OCI-LY7 (cell line): ENCODE results near the gene BPIFB2. TPM values are rescaled to one million over a fixed set of nuclear protein-coding genes. Genes with fewer than 3 reads are reported as not detected.

Experiments used
- Bru-seq: library from RNA; stranded (reverse); fragments of 400-500 nt; gene quantifications from one replicate; lab custom pipeline; 2021; lab: Mats Ljungman, UMichigan
- BruChase-seq, 2 experiments: library from RNA; stranded (reverse); fragments of 400-500 nt; gene quantifications; one replicate each; lab custom pipeline; 2021; lab: Mats Ljungman, UMichigan
- BruUV-seq: library from RNA; stranded (reverse); fragments of 400-500 nt; replicated peaks from 2 replicates; lab custom pipeline; 2021; lab: Mats Ljungman, UMichigan
- CTCF ChIA-PET: fragments of 300-600 bp; sonication (Branson Sonifier 250); formaldehyde crosslinking; loops from one replicate; lab custom pipeline; 2022; ENCODE audit warnings: antibody characterized with exemption; ENCODE audit not compliant: unreplicated experiment; lab: Charles Lee
- POLR2A ChIA-PET: fragments of 300-600 bp; sonication (Branson Sonifier 250); formaldehyde crosslinking; loops from one replicate; lab custom pipeline; 2022; ENCODE audit warnings: antibody characterized with exemption; lab: Charles Lee
- DNase-seq: peaks from one replicate; pipeline ENCODE4 v3.0.0-alpha.2; 2015; ENCODE audit warnings: low spot score
- H2AFZ ChIP-seq: fragments of 200-600 bp; sonication (generic), shearing (Covaris generic); 2 replicates; pipeline ENCODE4 v1.6.1; 2014; ENCODE audit warnings: mild to moderate bottlenecking, antibody characterized with exemption, low read length, moderate library complexity
- H3K27ac ChIP-seq: fragments of 200-600 bp; sonication (generic); 2 replicates; pipeline ENCODE4 v1.5.1; 2014; ENCODE audit warnings: mixed run types, low read depth, mild to moderate bottlenecking, moderate library complexity, low read length, inconsistent platforms; ENCODE audit not compliant: poor library complexity, severe bottlenecking
- H3K36me3 ChIP-seq: fragments of 200-600 bp; sonication (generic); 2 replicates; pipeline ENCODE4 v1.6.1; 2014; ENCODE audit warnings: mild to moderate bottlenecking, antibody characterized with exemption, low read length, moderate library complexity, mixed read lengths; ENCODE audit not compliant: insufficient read depth
- H3K4me1 ChIP-seq: fragments of 200-600 bp; sonication (generic); 2 replicates; pipeline ENCODE4 v1.5.1; 2014; ENCODE audit warnings: mild to moderate bottlenecking, low read length; ENCODE audit not compliant: insufficient read depth, poor library complexity, severe bottlenecking
- H3K4me2 ChIP-seq: fragments of 200-600 bp; sonication (generic); 2 replicates; pipeline ENCODE4 v1.6.1; 2014; ENCODE audit warnings: mild to moderate bottlenecking, low read length
- H3K4me3 ChIP-seq: fragments of 200-600 bp; sonication (generic); 2 replicates; pipeline ENCODE4 v1.5.1; 2014; ENCODE audit warnings: mild to moderate bottlenecking, low read depth, low read length; ENCODE audit not compliant: poor library complexity, severe bottlenecking
- H3K79me2 ChIP-seq: fragments of 200-600 bp; sonication (generic); 2 replicates; pipeline ENCODE4 v1.6.1; 2016; ENCODE audit warnings: low read depth, mild to moderate bottlenecking, low read length, moderate library complexity, mixed read lengths; ENCODE audit not compliant: insufficient read depth
- H3K9me2 ChIP-seq: fragments of 200-600 bp; sonication (generic); 2 replicates; pipeline ENCODE4 v1.6.1; 2016; ENCODE audit warnings: mild to moderate bottlenecking, low read length, mixed read lengths; ENCODE audit not compliant: insufficient read depth
- H3K9me3 ChIP-seq: fragments of 200-600 bp; sonication (generic); 2 replicates; pipeline ENCODE4 v1.6.1; 2014; ENCODE audit warnings: mild to moderate bottlenecking, mixed run types, low read length, mixed read lengths
- H4K20me1 ChIP-seq: fragments of 200-600 bp; sonication (generic); 2 replicates; pipeline ENCODE4 v1.6.1; 2014; ENCODE audit warnings: mild to moderate bottlenecking, antibody characterized with exemption, low read length, moderate library complexity, mixed read lengths; ENCODE audit not compliant: insufficient read depth
- EZH2phosphoT487 ChIP-seq: fragments of 200-600 bp; sonication (generic); IDR thresholded peaks from 2 replicates; pipeline ENCODE4 v1.6.1; 2018; ENCODE audit warnings: low read depth, borderline replicate concordance, mild to moderate bottlenecking, mixed run types, antibody characterized with exemption, low read length, moderate library complexity, mixed read lengths
- intact Hi-C: fragments of 100-400 bp; cut with micrococcal nuclease; formaldehyde crosslinking; loops from one replicate; pipeline ENCODE4 v1.10.0; 2022; ENCODE audit not compliant: unreplicated experiment
- long read RNA-seq: library from polyadenylated mRNA; stranded (forward); transcript quantifications from one replicate; pipeline ENCODE4 v2.0.0, GENCODE V29; 2022
- total RNA-seq, 2 experiments: library from RNA; depleted of rRNA in 1 of 2; stranded (reverse); fragments of >200 nt in 1 of 2; shearing (Covaris generic) in 1 of 2; gene quantifications; 2 replicates each; pipeline ENCODE4 v1.2.3, GENCODE V29; 2014 to 2022
- TF ChIP-seq, protein P1 (sequence below): fragments of 200-600 bp; sonication (generic); conservative IDR thresholded peaks from 2 replicates; pipeline ENCODE4 v1.5.1; 2014; ENCODE audit warnings: mild to moderate bottlenecking, antibody characterized with exemption, low read length, moderate library complexity, mixed read lengths

The BPIFB2 gene, protein sequence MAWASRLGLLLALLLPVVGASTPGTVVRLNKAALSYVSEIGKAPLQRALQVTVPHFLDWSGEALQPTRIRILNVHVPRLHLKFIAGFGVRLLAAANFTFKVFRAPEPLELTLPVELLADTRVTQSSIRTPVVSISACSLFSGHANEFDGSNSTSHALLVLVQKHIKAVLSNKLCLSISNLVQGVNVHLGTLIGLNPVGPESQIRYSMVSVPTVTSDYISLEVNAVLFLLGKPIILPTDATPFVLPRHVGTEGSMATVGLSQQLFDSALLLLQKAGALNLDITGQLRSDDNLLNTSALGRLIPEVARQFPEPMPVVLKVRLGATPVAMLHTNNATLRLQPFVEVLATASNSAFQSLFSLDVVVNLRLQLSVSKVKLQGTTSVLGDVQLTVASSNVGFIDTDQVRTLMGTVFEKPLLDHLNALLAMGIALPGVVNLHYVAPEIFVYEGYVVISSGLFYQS
- total RNA-seq (2014; rRNA removed; shearing (Covaris generic)) (not detected in 2 replicates), total RNA-seq (2022) (not detected in 2 replicates), Bru-seq, nascent RNA (percentile 7 among the genes with signal in this experiment), BruChase-seq, experiment 1, labeled RNA remaining after a 6-hour chase (not detected), BruChase-seq, experiment 2, labeled RNA remaining after a 2-hour chase (not detected)
- long read RNA-seq = 0 reads

DNA sequence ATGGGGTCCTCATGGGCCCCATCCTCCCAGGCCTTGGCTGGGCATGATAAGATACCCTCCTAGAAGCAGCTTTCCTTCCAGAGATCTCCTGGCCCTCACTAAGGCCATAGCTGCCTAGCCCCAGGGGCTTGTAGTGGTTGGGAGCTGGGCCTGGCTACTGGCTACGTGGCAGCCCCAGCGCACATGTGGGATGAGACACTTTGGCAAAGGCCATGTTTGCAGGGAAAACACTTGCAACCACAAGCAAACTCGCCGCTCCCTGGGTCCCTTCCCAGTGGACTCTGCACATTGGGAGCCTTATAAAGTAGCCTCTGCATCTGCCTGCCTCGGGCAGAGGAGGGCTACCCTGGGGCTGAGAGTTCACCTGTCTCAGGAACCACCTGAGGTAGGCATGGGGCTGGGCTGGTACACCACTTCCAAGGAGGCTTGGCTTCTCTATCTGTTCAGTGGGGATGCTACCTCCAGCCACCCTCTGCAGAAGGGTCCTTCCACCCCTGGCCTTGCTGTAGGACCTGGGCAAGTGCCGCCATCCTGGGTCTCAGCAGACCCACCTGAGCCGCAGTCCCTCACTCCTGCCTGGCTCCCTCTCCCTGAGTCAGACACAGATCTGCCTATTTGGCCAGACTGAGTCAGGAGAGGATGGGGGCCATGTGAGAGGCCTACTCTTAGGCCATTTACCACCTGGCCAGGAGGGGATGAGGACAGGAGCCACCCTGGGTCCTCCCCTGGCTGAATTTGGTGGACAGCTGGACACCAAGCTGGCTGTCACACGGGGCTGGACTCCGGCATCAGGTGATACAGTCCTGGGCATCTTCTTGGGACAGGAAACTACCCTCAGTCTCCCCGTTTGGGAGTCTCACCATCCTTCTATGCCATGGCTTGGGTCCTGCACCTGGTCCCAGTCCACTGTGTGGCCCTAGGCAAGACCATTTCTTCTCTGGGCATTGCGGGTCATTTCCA lies at the start of gene BPIFB2:
Gene BPIFB2, plus strand, starts transcription at position 329 of the 960 bp plus-strand sequence. CDS start 871 bp downstream, outside the sequence.
- H3K9me3 ChIP-seq = peaks cover 8% of the 10 kb centered on the region; the same call in 1 of the 2 replicates
- no peak within 1 kb of the TSS for H3K27ac ChIP-seq
- H3K36me3 ChIP-seq = no peaks in the 10 kb centered on the region
- no peak within 1 kb of the TSS for H3K4me3 ChIP-seq
- ChIA-PET POLR2A (no interaction called here), CTCF (no interaction called here)
- H3K4me2 ChIP-seq = no peak within 1 kb of the TSS
- TF ChIP-seq, protein P1, sequence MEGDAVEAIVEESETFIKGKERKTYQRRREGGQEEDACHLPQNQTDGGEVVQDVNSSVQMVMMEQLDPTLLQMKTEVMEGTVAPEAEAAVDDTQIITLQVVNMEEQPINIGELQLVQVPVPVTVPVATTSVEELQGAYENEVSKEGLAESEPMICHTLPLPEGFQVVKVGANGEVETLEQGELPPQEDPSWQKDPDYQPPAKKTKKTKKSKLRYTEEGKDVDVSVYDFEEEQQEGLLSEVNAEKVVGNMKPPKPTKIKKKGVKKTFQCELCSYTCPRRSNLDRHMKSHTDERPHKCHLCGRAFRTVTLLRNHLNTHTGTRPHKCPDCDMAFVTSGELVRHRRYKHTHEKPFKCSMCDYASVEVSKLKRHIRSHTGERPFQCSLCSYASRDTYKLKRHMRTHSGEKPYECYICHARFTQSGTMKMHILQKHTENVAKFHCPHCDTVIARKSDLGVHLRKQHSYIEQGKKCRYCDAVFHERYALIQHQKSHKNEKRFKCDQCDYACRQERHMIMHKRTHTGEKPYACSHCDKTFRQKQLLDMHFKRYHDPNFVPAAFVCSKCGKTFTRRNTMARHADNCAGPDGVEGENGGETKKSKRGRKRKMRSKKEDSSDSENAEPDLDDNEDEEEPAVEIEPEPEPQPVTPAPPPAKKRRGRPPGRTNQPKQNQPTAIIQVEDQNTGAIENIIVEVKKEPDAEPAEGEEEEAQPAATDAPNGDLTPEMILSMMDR = no peak
- TF ChIP-seq EZH2phosphoT487 = no peak
- intact Hi-C loops = no loop called here
- H2AFZ ChIP-seq = no peak within 1 kb of the TSS
- no TSS peak for BruUV-seq
- no peaks in the 10 kb centered on the region for H4K20me1 ChIP-seq
- no peaks in the 10 kb centered on the region for H3K9me2 ChIP-seq
- H3K79me2 ChIP-seq = no peaks in the 10 kb centered on the region
- no peaks in the 10 kb centered on the region for H3K4me1 ChIP-seq
- DNase-seq = no peak

DNA sequence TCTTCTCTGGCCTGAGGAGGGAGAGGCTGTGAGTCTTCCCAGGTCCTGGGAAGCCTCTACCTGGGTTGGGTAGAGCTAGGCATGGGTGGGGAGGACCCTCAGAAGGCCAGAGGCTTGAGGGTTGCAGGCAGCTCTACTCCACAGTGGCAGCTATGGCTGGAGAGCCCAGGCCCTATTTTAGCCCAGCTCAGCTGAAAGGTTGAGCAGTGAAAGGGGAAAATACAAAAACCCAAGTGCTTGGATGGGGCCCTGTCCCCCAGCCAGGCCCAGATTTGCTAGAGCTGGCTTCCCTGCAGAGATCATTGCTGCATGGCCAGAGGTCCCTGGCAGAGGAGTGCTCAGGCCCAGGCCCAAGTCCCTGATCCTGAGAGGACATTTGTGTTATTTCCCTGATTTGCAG lies 48.9 kb upstream of the BPIFB2 start:
- Histone ChIP-seq H3K4me3 (no peak overlapping the region), H3K79me2 (no peaks in the 10 kb centered on the region), H3K27ac (no peak overlapping the region), H3K9me2 (no peaks in the 10 kb centered on the region), H3K9me3 (peaks cover 11% of the 10 kb centered on the region), H3K4me1 (no peaks in the 10 kb centered on the region), H3K4me2 (no peak overlapping the region), H2AFZ (no peak overlapping the region), H4K20me1 (no peaks in the 10 kb centered on the region), H3K36me3 (no peaks in the 10 kb centered on the region)
- DNase-seq = no peak
- intact Hi-C loops = no loop called here
- ChIA-PET POLR2A (no interaction called here), CTCF (no interaction called here)
- TF ChIP-seq EZH2phosphoT487 = no peak
- TF ChIP-seq, protein P1 = no peak
- BruUV-seq = no TSS peak
